GM19099 (cell line): Measurements from ENCODE around the gene DHX34.

Experiments
- POLR2A ChIP-seq: IDR thresholded peaks from 3 replicates; pipeline ENCODE4 v1.6.1; 2011; ENCODE audit warnings: low read depth; ENCODE audit not compliant: insufficient read length; ENCODE audit errors: extremely low read depth

DHX34 gene, protein sequence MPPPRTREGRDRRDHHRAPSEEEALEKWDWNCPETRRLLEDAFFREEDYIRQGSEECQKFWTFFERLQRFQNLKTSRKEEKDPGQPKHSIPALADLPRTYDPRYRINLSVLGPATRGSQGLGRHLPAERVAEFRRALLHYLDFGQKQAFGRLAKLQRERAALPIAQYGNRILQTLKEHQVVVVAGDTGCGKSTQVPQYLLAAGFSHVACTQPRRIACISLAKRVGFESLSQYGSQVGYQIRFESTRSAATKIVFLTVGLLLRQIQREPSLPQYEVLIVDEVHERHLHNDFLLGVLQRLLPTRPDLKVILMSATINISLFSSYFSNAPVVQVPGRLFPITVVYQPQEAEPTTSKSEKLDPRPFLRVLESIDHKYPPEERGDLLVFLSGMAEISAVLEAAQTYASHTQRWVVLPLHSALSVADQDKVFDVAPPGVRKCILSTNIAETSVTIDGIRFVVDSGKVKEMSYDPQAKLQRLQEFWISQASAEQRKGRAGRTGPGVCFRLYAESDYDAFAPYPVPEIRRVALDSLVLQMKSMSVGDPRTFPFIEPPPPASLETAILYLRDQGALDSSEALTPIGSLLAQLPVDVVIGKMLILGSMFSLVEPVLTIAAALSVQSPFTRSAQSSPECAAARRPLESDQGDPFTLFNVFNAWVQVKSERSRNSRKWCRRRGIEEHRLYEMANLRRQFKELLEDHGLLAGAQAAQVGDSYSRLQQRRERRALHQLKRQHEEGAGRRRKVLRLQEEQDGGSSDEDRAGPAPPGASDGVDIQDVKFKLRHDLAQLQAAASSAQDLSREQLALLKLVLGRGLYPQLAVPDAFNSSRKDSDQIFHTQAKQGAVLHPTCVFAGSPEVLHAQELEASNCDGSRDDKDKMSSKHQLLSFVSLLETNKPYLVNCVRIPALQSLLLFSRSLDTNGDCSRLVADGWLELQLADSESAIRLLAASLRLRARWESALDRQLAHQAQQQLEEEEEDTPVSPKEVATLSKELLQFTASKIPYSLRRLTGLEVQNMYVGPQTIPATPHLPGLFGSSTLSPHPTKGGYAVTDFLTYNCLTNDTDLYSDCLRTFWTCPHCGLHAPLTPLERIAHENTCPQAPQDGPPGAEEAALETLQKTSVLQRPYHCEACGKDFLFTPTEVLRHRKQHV

GRCh38 chr19:47348819-47349795 lies at the start of gene DHX34:
Gene DHX34 (plus strand): TSS chr19:47349315. CDS start chr19:47353031, 3,716 bp downstream.
- peak; percentile 75 for TF ChIP-seq POLR2A

DNA sequence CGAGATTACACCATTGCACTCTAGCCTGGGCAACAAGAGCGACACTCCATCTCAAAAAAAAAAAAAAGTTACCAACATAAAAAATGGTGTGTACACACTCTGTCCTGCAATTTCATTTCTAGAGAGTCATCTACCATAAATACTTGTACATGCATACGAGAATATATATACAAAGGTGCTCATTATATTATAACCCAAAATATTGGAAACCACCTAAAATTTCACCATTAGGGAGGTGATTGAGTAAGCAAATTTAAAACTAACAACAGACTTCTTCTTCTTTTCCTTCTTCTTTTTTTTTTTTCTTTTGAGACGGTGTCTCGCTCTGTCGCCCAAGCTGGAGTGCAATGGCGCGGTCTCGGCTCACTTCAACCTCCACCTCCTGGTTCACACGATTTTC lies 46.9 kb upstream of the DHX34 start:
- TF ChIP-seq POLR2A, result no peak

GRCh38 chr19:47303966-47304365 lies 45.1 kb upstream of the DHX34 start:
- no peak for TF ChIP-seq POLR2A

GRCh38 chr19:47305309-47305751 lies 43.8 kb upstream of the DHX34 start:
- TF ChIP-seq POLR2A, result no peak

DNA sequence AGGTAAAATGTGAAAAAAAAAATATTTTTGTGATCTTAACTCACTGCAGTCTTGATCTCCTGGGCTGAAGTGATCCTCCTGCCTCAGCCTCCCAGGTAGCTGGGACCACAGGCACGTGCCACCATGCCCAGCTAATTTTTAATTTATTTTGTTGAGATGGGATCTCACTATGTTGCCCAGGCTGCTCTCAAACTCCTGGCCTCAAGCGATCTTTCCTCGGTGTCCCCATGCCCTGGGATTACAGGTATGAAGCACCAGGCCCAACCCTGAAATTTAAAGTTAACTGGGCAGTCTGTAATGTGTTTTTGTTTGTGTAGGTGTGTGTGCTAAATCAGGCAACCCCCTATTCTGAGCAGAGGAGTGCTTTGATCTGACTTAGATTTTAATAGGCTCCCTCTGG lies 42.8 kb upstream of the DHX34 start:
- TF ChIP-seq POLR2A, result no peak

DNA sequence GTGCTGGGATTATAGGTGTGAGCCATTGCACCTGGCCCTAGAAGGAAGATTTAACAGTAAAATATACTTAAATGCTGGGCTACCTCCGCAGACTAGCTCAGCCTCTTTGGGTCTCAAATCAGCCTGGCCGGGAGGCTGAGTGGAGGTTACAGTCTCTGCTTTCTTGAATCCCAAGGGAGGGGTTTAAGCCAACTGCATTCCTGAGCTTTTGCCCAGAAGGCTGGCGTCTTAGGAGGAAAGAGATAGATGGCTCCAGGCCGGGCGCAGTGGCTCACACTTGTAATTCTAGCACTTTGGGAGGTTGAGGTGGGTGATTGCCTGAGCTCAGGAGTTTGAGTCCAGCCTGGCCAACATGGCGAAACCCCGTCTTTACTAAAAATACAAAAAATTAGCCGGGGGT lies 40.1 kb upstream of the DHX34 start:
- no peak for TF ChIP-seq POLR2A

DNA sequence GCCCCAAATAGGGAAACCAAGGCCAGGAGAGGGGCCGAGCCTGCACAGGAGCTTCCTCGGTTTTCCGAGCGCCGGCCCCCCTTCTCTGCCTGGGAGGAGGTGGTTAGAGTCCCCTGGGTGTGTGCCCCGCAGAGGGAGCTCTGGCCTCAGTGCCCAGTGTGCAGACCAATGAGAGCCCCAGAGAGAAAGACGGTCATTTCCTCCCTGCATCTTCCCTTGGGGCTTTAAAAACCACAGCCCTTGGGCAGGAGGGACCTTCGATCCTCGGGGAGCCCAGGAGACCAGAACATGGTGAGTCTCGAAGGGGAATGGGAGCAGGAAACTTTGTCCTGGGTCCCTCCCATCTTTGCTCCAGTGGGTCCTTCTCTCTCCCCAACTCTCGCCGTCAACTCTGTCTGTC lies 39.5 kb upstream of the DHX34 start, which contains the start of gene C5AR1:
Gene C5AR1, plus strand, starts transcription at position 254 of the 400 bp plus-strand sequence. Its CDS starts 35 bp downstream, at position 289.
- no peak for TF ChIP-seq POLR2A

DNA sequence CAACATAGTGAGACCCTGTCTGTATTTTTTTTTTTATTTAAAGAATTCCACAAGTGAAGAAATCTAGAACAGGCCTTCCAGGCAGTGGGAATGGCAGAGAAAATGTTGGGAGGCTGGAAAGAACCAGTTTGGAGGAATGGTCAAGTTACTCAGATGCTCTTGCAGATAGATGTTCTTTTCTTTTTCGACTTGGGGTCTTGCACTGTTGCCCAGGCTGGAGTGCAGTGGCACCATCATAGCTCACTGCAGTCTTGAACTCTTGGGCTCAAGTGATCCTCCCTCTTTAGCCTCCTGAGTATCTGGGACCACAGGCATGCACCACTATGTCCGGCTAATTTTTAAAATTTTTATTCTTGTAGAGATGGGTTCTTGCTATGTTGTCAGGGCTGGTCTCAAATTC lies 38.8 kb upstream of the DHX34 start:
- TF ChIP-seq POLR2A, result no peak

GRCh38 chr19:47310819-47311218 lies 38.3 kb upstream of the DHX34 start:
- TF ChIP-seq POLR2A, result no peak

DNA sequence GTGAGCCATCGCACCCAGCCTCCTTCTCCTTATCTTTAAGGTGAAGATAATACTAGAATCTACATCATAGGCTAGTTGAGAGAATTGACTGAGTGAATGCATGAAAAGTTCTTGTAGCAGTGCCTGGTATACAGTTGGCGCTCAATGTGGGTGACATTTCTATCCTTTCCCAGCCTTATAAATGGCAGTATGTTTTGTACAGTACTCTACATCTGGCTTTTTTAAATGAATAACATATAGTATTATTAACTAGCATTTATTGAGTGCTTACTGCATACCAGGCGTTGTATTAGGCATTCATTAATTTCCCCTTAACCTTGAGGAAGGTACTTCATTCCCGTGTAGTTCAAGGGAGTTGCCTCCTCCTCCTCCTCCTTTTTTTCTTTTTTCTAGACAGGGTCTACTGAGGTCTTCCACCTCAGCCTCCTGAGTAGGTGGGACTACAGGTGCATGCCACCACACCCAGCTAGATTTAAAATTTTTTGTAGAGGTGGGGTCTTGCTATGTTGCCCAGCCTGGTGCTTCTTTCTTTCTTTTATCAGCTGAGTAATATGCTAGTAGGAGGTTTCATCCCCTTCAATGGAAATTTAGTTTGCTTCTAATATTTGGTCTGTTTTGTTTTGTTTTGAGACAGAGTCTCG lies 36.6 kb upstream of the DHX34 start:
- TF ChIP-seq POLR2A, result no peak

- no peak for TF ChIP-seq POLR2A
These were observed 35.3 kb upstream of the DHX34 start for GRCh38 chr19:47313754-47314295.

DNA sequence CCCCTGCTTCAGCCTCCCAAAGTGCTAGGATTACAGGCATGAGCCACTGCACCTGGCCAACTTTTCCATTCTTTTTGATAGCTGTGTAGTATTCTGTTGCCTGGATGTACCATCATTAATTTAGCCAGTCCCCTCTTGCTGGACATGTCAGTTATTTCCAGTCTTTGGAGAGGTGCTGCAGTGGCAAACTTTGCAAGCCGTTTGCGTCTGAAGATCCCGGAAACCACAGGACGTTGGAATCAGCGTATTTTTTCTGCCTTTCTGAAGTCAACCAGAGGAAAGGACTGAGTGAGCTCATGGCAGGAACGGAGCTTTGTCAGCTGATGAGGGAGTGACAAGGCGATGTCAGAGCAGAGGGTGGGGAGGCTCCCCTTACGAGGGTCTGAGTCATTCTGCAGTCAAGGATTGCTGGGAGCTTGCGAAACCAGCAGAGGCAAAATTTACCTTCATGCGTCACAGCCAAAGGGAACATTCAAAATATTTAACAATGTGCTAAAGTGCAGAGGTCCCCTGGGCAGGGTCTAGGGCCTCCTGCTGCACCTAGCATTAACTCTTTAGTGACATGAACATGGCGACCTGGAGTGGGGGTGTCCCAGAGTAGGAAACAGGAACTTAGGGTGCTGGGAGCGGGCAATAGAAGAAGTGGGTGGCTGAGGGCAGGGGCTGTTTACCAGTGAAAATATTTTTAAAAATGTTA lies 33.8 kb upstream of the DHX34 start:
- TF ChIP-seq POLR2A, result no peak

- TF ChIP-seq POLR2A, result no peak
These were observed 32.6 kb upstream of the DHX34 start for GRCh38 chr19:47316513-47316912.
